Spleen (tissue), 7 donors: ENCODE data around the gene MAP2.

ENCODE experiments used
- CTCF ChIP-seq, 11 experiments: fragments of 200-600 bp in 7 of 11; fragments of 450-650 bp in 4 of 11; sonication (generic) in 4 of 11; IDR thresholded peaks in 8 of 11; conservative IDR thresholded peaks in 3 of 11; 1 replicate in 7 of 11; 2 replicates in 4 of 11; pipeline versions ENCODE4 v1.4.0 to v1.8.0; 2016 to 2021; ENCODE audit warnings: antibody characterized with exemption in 11 of 11, inconsistent platforms in 4 of 11, mild to moderate bottlenecking in 1 of 11
- POLR2AphosphoS5 ChIP-seq, 3 donors: sonication (generic); formaldehyde crosslinking; IDR thresholded peaks; one replicate each; pipeline ENCODE4 v1.5.1; 2017; ENCODE audit warnings: antibody characterized with exemption in 3 of 3
- donor health status: DM: no; HTN: no; CAD: no; lungs with moderate emphysema.
- donor health status: DM: no; HTN: no; CAD: no.
- donor health status: DM: no; HTN: no; CAD: no.

- no peak for TF ChIP-seq CTCF (IDR thresholded peaks at IDR 0.05 in 8 of 11, conservative IDR thresholded peaks at IDR 0.05 in 3 of 11)
- no peak for TF ChIP-seq POLR2AphosphoS5 (IDR thresholded peaks at IDR 0.05)
Measured at GRCh38 chr2:209441541-209441940, 17.7 kb downstream of the MAP2 start.
